Measurements from ENCODE around the gene ALDH1L1. TPM values are rescaled to one million over a fixed set of nuclear protein-coding genes. Genes with fewer than 3 reads are reported as not detected.

Gene ALDH1L1
- polyA plus RNA-seq, 3 donors: not detected

- intact Hi-C loops (cut with micrococcal nuclease): no loop called here
- Mint-ChIP-seq H3K4me1 (no peaks in the 10 kb centered on the region), H3K36me3 (no peaks in the 10 kb centered on the region), H3K27me3 (ENCODE audit: low read depth in 3 of 3) (peaks cover 3 to 16% (median 8%) of the 10 kb centered on the region in 3 donors), H3K4me3 (no peak overlapping the region), H3K27ac (no peak overlapping the region), H3K9me3 (peaks cover 3 to 11% (median 9%) of the 10 kb centered on the region in 7 donors)
- Histone ChIP-seq H3K27me3 (ENCODE audit: control insufficient read depth in 2 of 2, insufficient read depth in 2 of 2, low read length in 2 of 2) (peaks cover 0 to 3% of the 10 kb centered on the region in 2 donors), H2AFZ (ENCODE audit: insufficient read depth, low read depth, low read length, poor library complexity, severe bottlenecking) (no peak overlapping the region), H3K4me1 (ENCODE audit: control insufficient read depth in 1 of 2, insufficient read depth in 2 of 2, low read length in 2 of 2) (no peaks in the 10 kb centered on the region), H3K4me3 (replicated peaks in 1 of 3; ENCODE audit: low read depth in 2 of 3, low read length in 3 of 3) (no peak overlapping the region), H3K9ac (ENCODE audit: insufficient read depth, low read length, poor library complexity, severe bottlenecking) (no peak overlapping the region), H3K79me2 (ENCODE audit: insufficient read depth, low read length) (no peaks in the 10 kb centered on the region), H4K20me1 (ENCODE audit: insufficient read depth, low read length) (no peaks in the 10 kb centered on the region), H3K36me3 (replicated peaks in 1 of 2; ENCODE audit: control insufficient read depth in 1 of 2, insufficient read depth in 2 of 2, low read length in 2 of 2) (no peaks in the 10 kb centered on the region), H3K9me3 (replicated peaks in 1 of 2; ENCODE audit: control insufficient read depth in 1 of 2, insufficient read depth in 1 of 2, low read length in 2 of 2) (no peaks in the 10 kb centered on the region), H3K4me2 (replicated peaks; ENCODE audit: extremely low read depth, low read length, poor library complexity, severe bottlenecking) (no peak overlapping the region), H3K27ac (ENCODE audit: low read depth in 1 of 2, low read length in 2 of 2) (no peak overlapping the region)
- DNase-seq: no peak
- TF ChIP-seq, protein P1, sequence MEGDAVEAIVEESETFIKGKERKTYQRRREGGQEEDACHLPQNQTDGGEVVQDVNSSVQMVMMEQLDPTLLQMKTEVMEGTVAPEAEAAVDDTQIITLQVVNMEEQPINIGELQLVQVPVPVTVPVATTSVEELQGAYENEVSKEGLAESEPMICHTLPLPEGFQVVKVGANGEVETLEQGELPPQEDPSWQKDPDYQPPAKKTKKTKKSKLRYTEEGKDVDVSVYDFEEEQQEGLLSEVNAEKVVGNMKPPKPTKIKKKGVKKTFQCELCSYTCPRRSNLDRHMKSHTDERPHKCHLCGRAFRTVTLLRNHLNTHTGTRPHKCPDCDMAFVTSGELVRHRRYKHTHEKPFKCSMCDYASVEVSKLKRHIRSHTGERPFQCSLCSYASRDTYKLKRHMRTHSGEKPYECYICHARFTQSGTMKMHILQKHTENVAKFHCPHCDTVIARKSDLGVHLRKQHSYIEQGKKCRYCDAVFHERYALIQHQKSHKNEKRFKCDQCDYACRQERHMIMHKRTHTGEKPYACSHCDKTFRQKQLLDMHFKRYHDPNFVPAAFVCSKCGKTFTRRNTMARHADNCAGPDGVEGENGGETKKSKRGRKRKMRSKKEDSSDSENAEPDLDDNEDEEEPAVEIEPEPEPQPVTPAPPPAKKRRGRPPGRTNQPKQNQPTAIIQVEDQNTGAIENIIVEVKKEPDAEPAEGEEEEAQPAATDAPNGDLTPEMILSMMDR (IDR thresholded peaks at IDR 0.05): no peak
- WGBS (ENCODE audit: insufficient coverage): no CpG with 5 or more reads among the region's 3 CpGs
These were observed 20.1 kb upstream of the ALDH1L1 start for GRCh38 chr3:126200534-126200933.

DNA sequence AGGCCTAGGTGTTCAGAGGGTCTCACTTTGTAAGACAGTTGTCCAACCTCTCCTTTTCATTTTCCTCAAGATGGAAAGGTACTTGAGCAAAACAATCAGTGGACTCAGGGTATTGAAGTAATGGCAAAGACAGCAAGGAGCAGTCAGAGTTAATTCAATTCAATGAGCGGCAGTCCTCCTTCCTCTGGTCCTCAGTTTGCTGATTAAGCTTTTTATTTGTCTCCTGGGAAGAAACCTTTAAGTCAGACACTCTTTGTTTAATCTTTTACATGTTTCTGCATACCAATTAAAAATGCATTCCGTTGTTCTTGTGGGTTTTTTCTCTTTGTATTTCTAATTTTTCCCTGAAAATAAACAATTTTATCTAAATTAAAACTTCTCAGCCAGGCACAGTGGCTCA, 18.9 kb upstream of the ALDH1L1 start:
- no peak overlapping the region for H3K4me3 ChIP-seq (replicated peaks in 1 of 3; ENCODE audit: low read depth in 2 of 3, low read length in 3 of 3)
- H3K4me1 ChIP-seq (ENCODE audit: control insufficient read depth in 1 of 2, insufficient read depth in 2 of 2, low read length in 2 of 2): no peaks in the 10 kb centered on the region
- Mint-ChIP-seq H3K27me3 (ENCODE audit: low read depth in 3 of 3) (peaks cover 3 to 16% (median 8%) of the 10 kb centered on the region in 3 donors), H3K27ac (no peak overlapping the region), H3K9me3 (peaks cover 8 to 22% (median 16%) of the 10 kb centered on the region in 7 donors), H3K4me3 (no peak overlapping the region), H3K4me1 (no peaks in the 10 kb centered on the region), H3K36me3 (no peaks in the 10 kb centered on the region)
- no peaks in the 10 kb centered on the region for H3K36me3 ChIP-seq (replicated peaks in 1 of 2; ENCODE audit: control insufficient read depth in 1 of 2, insufficient read depth in 2 of 2, low read length in 2 of 2)
- DNase-seq: no peak
- intact Hi-C loops (cut with micrococcal nuclease): no loop called here
- H3K79me2 ChIP-seq (ENCODE audit: insufficient read depth, low read length): no peaks in the 10 kb centered on the region
- H3K27me3 ChIP-seq (ENCODE audit: control insufficient read depth in 2 of 2, insufficient read depth in 2 of 2, low read length in 2 of 2): peaks cover 0 to 3% of the 10 kb centered on the region in 2 donors
- H2AFZ ChIP-seq (ENCODE audit: insufficient read depth, low read depth, low read length, poor library complexity, severe bottlenecking): no peak overlapping the region
- H4K20me1 ChIP-seq (ENCODE audit: insufficient read depth, low read length): no peaks in the 10 kb centered on the region
- TF ChIP-seq, protein P1 (IDR thresholded peaks at IDR 0.05): no peak
- 100% methylated on average over 1 of the region's 2 CpGs for WGBS (ENCODE audit: insufficient coverage)
- H3K9ac ChIP-seq (ENCODE audit: insufficient read depth, low read length, poor library complexity, severe bottlenecking): no peak overlapping the region
- H3K9me3 ChIP-seq (replicated peaks in 1 of 2; ENCODE audit: control insufficient read depth in 1 of 2, insufficient read depth in 1 of 2, low read length in 2 of 2): peaks cover 0 to 10% of the 10 kb centered on the region in 2 donors
- no peak overlapping the region for H3K27ac ChIP-seq (ENCODE audit: low read depth in 1 of 2, low read length in 2 of 2)
- no peak overlapping the region for H3K4me2 ChIP-seq (replicated peaks; ENCODE audit: extremely low read depth, low read length, poor library complexity, severe bottlenecking)
